Subcutaneous abdominal adipose tissue (tissue), 5 donors: Measurements from ENCODE around the gene RALGDS.

ENCODE experiments used
- H3K27ac ChIP-seq: one replicate; pipeline ENCODE4 v1.7.0; 2013; ENCODE audit warnings: low read depth, mild to moderate bottlenecking, inconsistent platforms, low read length, moderate library complexity
- H3K27me3 ChIP-seq, 5 donors: one replicate each; pipeline ENCODE4 v1.7.0; 2013; ENCODE audit warnings: low read length in 5 of 5, inconsistent platforms in 1 of 5; ENCODE audit not compliant: control insufficient read depth in 5 of 5, insufficient read depth in 4 of 5
- H3K36me3 ChIP-seq, 5 donors: one replicate each; pipeline ENCODE4 v1.7.0; 2013; ENCODE audit warnings: low read length in 5 of 5; ENCODE audit not compliant: control insufficient read depth in 5 of 5, insufficient read depth in 5 of 5
- H3K4me1 ChIP-seq, 5 donors: one replicate each; pipeline ENCODE4 v1.7.0; 2013; ENCODE audit warnings: low read length in 5 of 5, mild to moderate bottlenecking in 3 of 5, moderate library complexity in 1 of 5; ENCODE audit not compliant: control insufficient read depth in 5 of 5, insufficient read depth in 5 of 5
- H3K4me3 ChIP-seq, 5 donors: one replicate each; pipeline ENCODE4 v1.7.0; 2013; ENCODE audit warnings: low read length in 5 of 5, low read depth in 1 of 5
- H3K9ac ChIP-seq, 5 donors: one replicate each; pipeline ENCODE4 v1.7.0; 2013; ENCODE audit warnings: low read length in 5 of 5, mild to moderate bottlenecking in 4 of 5, moderate library complexity in 3 of 5
- H3K9me3 ChIP-seq, 5 donors: one replicate each; pipeline ENCODE4 v1.7.0; 2013; ENCODE audit warnings: low read length in 5 of 5; ENCODE audit not compliant: control insufficient read depth in 5 of 5
- donor health status: healthy.
- donor health status: healthy.
- donor health status: healthy.
- donor health status: healthy.
- donor health status: healthy.

The RALGDS gene

GRCh38 chr9:133135146-133135745 lies 14.2 kb upstream of the RALGDS start:
- Histone ChIP-seq H3K4me3 (peak overlapping the region in 1 of 5 donors; percentile 7), H3K9me3 (no peaks in the 10 kb centered on the region), H3K27ac (peak overlapping the region; percentile 95), H3K4me1 (peaks cover 26 to 72% (median 60%) of the 10 kb centered on the region in 5 donors), H3K27me3 (no peaks in the 10 kb centered on the region), H3K9ac (peak overlapping the region in 4 of 5 donors; percentile 35 to 73 (median 66)), H3K36me3 (no peaks in the 10 kb centered on the region)

GRCh38 chr9:133134388-133135145 lies 13.5 kb upstream of the RALGDS start:
- H3K27me3 ChIP-seq, result no peaks in the 10 kb centered on the region
- H3K9ac ChIP-seq, result peak overlapping the region; percentile 6 to 73 (median 62)
- peak overlapping the region; percentile 95 for H3K27ac ChIP-seq
- H3K4me1 ChIP-seq, result peaks cover 26 to 72% (median 60%) of the 10 kb centered on the region in 5 donors
- no peaks in the 10 kb centered on the region for H3K36me3 ChIP-seq
- H3K9me3 ChIP-seq, result no peaks in the 10 kb centered on the region
- H3K4me3 ChIP-seq, result peak overlapping the region in 2 of 5 donors; percentile 7 to 32

DNA sequence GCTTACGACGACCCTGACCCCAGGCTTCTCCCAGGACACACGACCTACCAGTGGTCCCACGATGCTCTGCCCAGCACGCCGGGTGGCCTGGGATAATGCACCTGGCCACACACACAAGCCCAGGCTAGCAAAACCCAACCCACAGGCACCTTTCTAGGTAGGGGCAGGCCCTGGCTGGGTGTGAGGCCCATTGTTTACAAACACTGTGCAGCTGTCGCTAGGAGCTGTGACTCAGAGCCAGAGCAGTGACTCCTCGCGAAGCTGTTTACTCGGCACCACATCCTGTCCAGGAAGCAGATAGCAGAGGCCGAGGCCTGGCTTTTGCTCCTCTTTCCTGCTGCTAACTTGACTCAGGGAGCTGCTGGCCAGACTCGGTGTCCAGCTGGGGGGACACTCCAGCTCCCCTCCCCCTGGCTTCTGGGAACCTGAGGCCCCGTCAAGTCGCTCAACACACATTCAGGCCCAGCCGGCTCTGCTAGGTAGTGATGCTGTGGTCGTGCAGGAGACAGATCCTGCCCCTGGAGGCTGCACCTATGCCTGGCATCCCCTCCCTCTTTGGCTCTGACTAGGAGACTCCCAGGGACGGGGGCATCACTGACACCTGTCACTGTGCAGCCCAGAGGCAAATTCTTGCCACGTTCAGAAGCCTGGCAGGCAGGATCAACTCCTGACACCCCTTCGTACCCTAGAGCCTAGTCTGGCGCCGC lies 12.8 kb upstream of the RALGDS start:
- H3K9ac ChIP-seq, result peak overlapping the region; percentile 35 to 73 (median 64)
- no peaks in the 10 kb centered on the region for H3K9me3 ChIP-seq
- peaks cover 26 to 72% (median 60%) of the 10 kb centered on the region in 5 donors for H3K4me1 ChIP-seq
- peak overlapping the region in 4 of 5 donors; percentile 17 to 32 (median 19) for H3K4me3 ChIP-seq
- H3K27ac ChIP-seq, result peak overlapping the region; percentile 95
- no peaks in the 10 kb centered on the region for H3K27me3 ChIP-seq
- no peaks in the 10 kb centered on the region for H3K36me3 ChIP-seq

GRCh38 chr9:133132174-133132573 lies 11.1 kb upstream of the RALGDS start:
- Histone ChIP-seq H3K9ac (peak overlapping the region in 1 of 5 donors; percentile 7), H3K9me3 (no peaks in the 10 kb centered on the region), H3K27ac (peak overlapping the region; percentile 95), H3K36me3 (no peaks in the 10 kb centered on the region), H3K4me3 (no peak overlapping the region), H3K4me1 (peaks cover 27 to 71% (median 64%) of the 10 kb centered on the region in 5 donors), H3K27me3 (no peaks in the 10 kb centered on the region)

- no peak overlapping the region for H3K9ac ChIP-seq
- H3K27me3 ChIP-seq, result no peaks in the 10 kb centered on the region
- H3K4me1 ChIP-seq, result peaks cover 30 to 73% (median 68%) of the 10 kb centered on the region in 5 donors
- peak overlapping the region; percentile 95 for H3K27ac ChIP-seq
- no peak overlapping the region for H3K4me3 ChIP-seq
- no peaks in the 10 kb centered on the region for H3K36me3 ChIP-seq
- H3K9me3 ChIP-seq, result no peaks in the 10 kb centered on the region
Measured at GRCh38 chr9:133131506-133131905, 10.5 kb upstream of the RALGDS start.

DNA sequence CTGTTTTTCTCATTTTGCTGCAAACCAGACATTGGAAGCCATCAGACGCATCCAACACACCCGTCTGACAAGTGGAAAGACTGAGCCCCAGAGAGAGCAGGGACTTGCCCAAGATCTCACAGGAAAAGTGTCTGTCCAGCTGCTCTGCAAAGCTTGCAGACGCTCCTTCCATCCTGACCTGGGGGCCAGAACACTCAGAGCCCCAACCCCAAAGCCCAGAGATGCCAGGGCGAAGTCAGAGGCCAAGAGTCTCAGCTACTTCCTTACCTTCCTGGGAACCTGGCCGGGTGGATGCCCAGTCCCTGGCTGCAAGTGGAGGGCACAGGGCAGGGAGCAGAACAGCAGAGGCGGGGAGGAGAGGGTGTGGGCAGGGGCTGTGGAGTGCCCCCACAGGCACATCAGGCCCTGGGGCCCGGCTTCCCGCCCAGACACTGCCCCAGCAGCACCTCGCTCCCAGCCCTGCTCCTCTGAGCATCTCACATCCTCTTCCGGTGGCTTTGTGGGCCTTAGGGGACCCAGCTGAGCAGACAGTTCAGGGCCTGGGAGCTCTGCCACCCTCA lies 9.7 kb upstream of the RALGDS start:
- peak overlapping the region in 1 of 5 donors; percentile 16 for H3K4me3 ChIP-seq
- H3K9ac ChIP-seq, result no peak overlapping the region
- H3K36me3 ChIP-seq, result no peaks in the 10 kb centered on the region
- no peaks in the 10 kb centered on the region for H3K9me3 ChIP-seq
- H3K27ac ChIP-seq, result no peak overlapping the region
- no peaks in the 10 kb centered on the region for H3K27me3 ChIP-seq
- H3K4me1 ChIP-seq, result peaks cover 35 to 76% (median 70%) of the 10 kb centered on the region in 5 donors

- no peaks in the 10 kb centered on the region for H3K9me3 ChIP-seq
- peaks cover 24 to 74% (median 70%) of the 10 kb centered on the region in 5 donors for H3K4me1 ChIP-seq
- no peaks in the 10 kb centered on the region for H3K27me3 ChIP-seq
- H3K9ac ChIP-seq, result no peak overlapping the region
- no peak overlapping the region for H3K4me3 ChIP-seq
- no peak overlapping the region for H3K27ac ChIP-seq
- no peaks in the 10 kb centered on the region for H3K36me3 ChIP-seq
Measured at GRCh38 chr9:133129001-133129795, 8.2 kb upstream of the RALGDS start.

GRCh38 chr9:133128152-133128551 lies 7.1 kb upstream of the RALGDS start:
- Histone ChIP-seq H3K36me3 (no peaks in the 10 kb centered on the region), H3K9ac (peak overlapping the region in 2 of 5 donors; percentile 46 to 62), H3K9me3 (no peaks in the 10 kb centered on the region), H3K27ac (no peak overlapping the region), H3K4me3 (no peak overlapping the region), H3K4me1 (peaks cover 16 to 68% (median 64%) of the 10 kb centered on the region in 5 donors), H3K27me3 (no peaks in the 10 kb centered on the region)

- no peaks in the 10 kb centered on the region for H3K9me3 ChIP-seq
- peak overlapping the region in 2 of 5 donors; percentile 49 to 54 for H3K4me3 ChIP-seq
- H3K36me3 ChIP-seq, result no peaks in the 10 kb centered on the region
- H3K4me1 ChIP-seq, result peaks cover 16 to 70% (median 65%) of the 10 kb centered on the region in 5 donors
- peak overlapping the region; percentile 81 for H3K27ac ChIP-seq
- peak overlapping the region in 3 of 5 donors; percentile 57 to 71 (median 68) for H3K9ac ChIP-seq
- H3K27me3 ChIP-seq, result no peaks in the 10 kb centered on the region
Measured at GRCh38 chr9:133127340-133127981, 6.4 kb upstream of the RALGDS start.
